ENCODE measurements around the gene MBP.

Gene MBP

GRCh38 chr18:77155031-77155430, 22.4 kb upstream of the MBP start:
- ChIA-PET CTCF (no interaction called here), POLR2A (no interaction called here)
- no peak for TF ChIP-seq CTCF (IDR thresholded peaks at IDR 0.05; ENCODE audit: insufficient read depth, low read length, missing control alignments)

GRCh38 chr18:77153404-77153803, 20.8 kb upstream of the MBP start:
- ChIA-PET CTCF (interaction anchor here (1.3 kb wide), 1 partner anchor 171 kb away, joined by 3 read pairs; no protein-coding TSS in a partner anchor), POLR2A (no interaction called here)
- no peak overlapping the region for H3K4me3 ChIP-seq (ENCODE audit: low read depth, low read length)
- no peak for DNase-seq (ENCODE audit: low read depth, low spot score)
- no peak for TF ChIP-seq CTCF (IDR thresholded peaks at IDR 0.05; ENCODE audit: insufficient read depth, low read length, missing control alignments)

More at GRCh38 chr18:77155031-77155430, 22.4 kb upstream of the MBP start:
- H3K4me3 ChIP-seq (ENCODE audit: low read depth, low read length) = no peak overlapping the region
- no peak for DNase-seq (ENCODE audit: low read depth, low spot score)

GRCh38 chr18:77151772-77152520, 19.4 kb upstream of the MBP start:
- CTCF ChIA-PET = interaction anchor here (1.3 kb wide), 1 partner anchor 169 kb away, joined by 3 read pairs; no protein-coding TSS in a partner anchor
- TF ChIP-seq CTCF (IDR thresholded peaks at IDR 0.05; ENCODE audit: insufficient read depth, low read length, missing control alignments) = no peak
- no peak overlapping the region for H3K4me3 ChIP-seq (ENCODE audit: low read depth, low read length)
- POLR2A ChIA-PET = no interaction called here
- DNase-seq (ENCODE audit: low read depth, low spot score) = no peak

- CTCF ChIA-PET = no interaction called here
- DNase-seq (ENCODE audit: low read depth, low spot score) = no peak
- H3K4me3 ChIP-seq (ENCODE audit: low read depth, low read length) = no peak overlapping the region
- TF ChIP-seq CTCF (IDR thresholded peaks at IDR 0.05; ENCODE audit: insufficient read depth, low read length, missing control alignments) = no peak
- POLR2A ChIA-PET = no interaction called here
Measured at GRCh38 chr18:77151033-77151771, 18.6 kb upstream of the MBP start.

GRCh38 chr18:77150588-77150987, 18.0 kb upstream of the MBP start:
- no peak for DNase-seq (ENCODE audit: low read depth, low spot score)
- no peak for TF ChIP-seq CTCF (IDR thresholded peaks at IDR 0.05; ENCODE audit: insufficient read depth, low read length, missing control alignments)
- H3K4me3 ChIP-seq (ENCODE audit: low read depth, low read length) = no peak overlapping the region
- ChIA-PET POLR2A (no interaction called here), CTCF (no interaction called here)

GRCh38 chr18:77148289-77148688, 15.7 kb upstream of the MBP start:
- DNase-seq (ENCODE audit: low read depth, low spot score) = no peak
- TF ChIP-seq CTCF (IDR thresholded peaks at IDR 0.05; ENCODE audit: insufficient read depth, low read length, missing control alignments) = no peak
- CTCF ChIA-PET = interaction anchor here (1.5 kb wide), 1 partner anchor 19 kb away, joined by 3 read pairs; no protein-coding TSS in a partner anchor
- no peak overlapping the region for H3K4me3 ChIP-seq (ENCODE audit: low read depth, low read length)
- POLR2A ChIA-PET = no interaction called here

All from AG04449 (cell line).